NOMO-1 treated with dmso at 0.1 percent for 144 hours (cell line): ENCODE results near the gene RNF13.
"Not testable (repeated sequence)": the region's sequence is repeated elsewhere in the genome, so short reads cannot be mapped to it uniquely, and the experiment has no call there.

Experiments used
- DNase-seq: peaks from one replicate; lab custom pipeline; 2025; ENCODE audit not compliant: unreplicated experiment; lab: John Stamatoyannopoulos, UW

The RNF13 gene

DNA sequence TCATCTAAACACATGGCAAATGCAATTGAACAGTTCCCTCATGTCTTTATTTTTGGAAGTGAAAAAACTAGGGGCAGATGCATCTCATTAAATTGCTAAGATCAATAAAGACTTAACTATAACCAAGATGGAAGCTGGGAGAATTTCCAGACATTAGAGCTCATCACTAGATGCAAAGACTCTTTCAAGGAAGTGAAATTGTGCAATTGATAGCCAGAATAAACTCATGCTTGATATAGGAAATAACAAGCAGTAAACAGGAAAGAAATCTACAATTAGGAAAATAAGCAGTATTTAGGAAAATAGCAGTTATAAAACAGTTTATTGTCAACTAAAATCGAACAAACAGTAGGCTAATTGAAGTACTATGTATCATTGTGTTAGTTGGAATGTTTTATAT lies 11.8 kb upstream of the RNF13 start:
- DNase-seq = no peak

DNA sequence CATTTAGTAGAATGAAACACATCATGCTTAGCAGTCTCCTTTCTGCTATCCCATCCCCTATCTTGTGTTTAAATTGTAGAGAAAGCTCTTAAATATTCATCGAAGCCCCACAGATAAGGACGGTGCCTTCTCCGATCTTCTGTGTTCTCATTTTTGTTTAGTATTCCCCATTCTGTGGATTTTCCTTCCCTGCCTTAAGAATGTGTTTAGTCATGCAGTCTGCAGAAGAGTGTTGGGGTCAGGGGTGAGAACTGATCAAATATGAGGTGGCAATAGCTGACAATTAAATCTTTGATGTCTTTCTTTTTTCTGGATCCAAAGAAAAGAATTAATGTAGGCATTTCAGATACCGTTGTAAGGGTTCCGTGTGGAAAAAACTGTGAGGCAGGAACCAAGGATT lies 11.4 kb upstream of the RNF13 start:
- DNase-seq = no peak

DNA sequence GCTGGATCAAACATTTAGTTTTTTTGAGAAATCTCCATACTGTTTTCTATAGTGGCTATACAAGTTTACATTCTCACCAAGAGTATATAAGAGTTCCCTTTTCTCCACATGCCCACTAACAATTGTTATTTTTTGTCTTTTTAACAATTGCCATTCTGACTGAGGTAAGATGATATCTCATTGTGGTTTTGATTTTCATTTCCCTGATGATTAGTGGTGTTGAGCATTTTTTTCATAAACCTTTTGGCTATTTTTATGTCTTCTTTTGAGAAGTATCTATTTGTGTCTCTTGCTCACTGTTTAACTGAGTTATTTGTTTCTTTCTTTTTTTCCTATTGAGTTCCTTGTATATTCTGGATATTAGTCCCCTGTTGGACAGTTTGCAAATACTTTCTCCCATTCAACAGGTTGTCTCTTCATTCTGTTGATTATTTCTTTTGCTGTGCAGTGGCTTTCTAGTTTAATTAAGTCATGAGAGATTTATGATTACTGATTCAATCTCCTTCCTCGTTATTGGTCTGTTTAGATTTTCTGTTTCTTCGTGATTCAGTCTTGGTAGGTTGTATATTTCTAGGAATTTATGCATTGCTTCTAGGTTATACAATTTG lies 6.7 kb upstream of the RNF13 start:
- DNase-seq = no peak

DNA sequence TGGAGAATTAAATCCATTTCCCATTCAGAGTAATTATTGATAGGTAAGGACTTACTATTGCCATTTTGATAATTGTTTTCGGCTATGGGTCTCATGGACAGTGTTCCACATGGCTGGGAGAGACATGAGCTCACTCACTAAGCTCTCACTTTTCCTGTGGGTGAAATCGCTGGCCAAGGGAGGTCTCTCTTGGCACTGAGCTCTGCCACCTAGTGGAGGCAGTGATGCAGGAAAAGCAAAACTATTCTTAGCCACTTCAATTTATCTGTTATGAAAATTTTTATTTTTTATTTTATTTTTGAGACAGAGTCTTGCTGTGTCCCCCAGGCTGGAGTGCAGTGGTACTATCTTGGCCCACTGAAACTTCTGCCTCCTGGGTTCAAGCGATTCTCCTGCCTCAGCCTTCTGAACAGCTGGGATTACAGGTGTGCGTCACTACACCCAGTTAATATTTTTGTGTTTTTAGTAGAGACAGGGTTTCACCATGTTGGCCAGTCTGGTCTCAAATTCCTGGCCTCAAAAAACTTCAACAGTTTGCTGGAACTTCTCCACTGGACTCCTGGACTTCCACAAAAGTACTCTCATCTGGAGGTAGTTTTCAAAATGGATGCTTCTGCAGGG lies 4.7 kb upstream of the RNF13 start:
- peak; percentile 27 for DNase-seq

DNA sequence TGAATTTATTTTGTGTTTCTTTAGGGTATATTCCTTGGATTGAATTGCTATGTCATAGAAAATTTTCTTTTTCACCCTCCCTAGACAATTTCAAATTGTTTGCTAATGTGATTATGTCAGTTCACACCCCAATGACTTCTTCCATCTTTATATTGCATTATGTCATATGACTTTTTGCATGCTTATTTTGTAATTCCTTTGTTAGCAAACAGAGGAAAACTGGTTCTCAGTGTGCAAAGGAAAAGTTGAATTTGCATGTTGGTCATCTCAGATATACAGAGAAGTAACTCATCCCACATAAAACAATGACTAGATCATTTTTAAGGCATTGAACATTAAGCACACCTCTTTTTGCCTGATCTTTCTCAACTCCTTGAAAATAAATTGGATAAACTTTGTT lies 3.3 kb upstream of the RNF13 start:
- no peak for DNase-seq

DNA sequence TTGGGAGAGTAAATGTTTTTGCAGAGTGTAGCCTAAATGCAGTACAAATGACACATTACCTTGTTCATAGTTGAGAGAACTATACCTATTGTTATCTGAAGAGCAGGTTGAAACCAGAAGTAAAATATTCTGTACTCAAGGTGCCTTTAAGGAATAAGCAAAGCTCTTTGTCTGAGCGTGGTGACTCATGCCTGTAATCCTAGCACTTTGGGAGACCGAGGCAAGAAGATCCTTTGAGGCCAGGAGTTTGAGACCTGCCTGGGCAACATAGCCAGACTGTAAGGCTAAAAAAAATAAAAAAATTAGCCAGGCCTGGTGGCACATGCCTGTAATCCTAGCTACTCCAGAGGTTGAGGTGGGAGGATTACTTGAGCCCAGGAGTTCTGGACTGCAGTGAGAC lies 2.2 kb upstream of the RNF13 start:
- no peak for DNase-seq

DNA sequence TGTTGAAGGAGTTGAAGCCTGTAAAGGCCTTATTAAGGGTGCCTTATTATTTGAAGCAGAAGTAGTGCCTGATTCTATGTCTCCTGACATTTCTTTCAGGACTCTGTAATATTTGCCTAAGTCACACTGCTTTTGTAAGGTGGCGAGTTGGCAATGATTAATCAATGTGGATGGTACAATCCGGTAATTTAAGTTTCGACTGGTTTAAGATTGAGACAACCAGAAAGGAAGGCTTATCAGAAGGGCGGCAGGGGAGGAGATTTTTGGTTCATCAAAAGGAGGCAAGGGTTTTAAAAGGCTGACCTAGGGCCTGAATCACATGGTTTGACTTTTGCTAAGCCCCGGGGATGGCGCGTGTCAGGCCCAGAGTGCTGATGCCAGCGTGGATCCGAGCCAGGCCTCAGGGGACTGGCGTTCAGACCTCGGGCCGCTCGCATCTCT lies 830 bp upstream of the RNF13 start:
- DNase-seq = no peak

DNA sequence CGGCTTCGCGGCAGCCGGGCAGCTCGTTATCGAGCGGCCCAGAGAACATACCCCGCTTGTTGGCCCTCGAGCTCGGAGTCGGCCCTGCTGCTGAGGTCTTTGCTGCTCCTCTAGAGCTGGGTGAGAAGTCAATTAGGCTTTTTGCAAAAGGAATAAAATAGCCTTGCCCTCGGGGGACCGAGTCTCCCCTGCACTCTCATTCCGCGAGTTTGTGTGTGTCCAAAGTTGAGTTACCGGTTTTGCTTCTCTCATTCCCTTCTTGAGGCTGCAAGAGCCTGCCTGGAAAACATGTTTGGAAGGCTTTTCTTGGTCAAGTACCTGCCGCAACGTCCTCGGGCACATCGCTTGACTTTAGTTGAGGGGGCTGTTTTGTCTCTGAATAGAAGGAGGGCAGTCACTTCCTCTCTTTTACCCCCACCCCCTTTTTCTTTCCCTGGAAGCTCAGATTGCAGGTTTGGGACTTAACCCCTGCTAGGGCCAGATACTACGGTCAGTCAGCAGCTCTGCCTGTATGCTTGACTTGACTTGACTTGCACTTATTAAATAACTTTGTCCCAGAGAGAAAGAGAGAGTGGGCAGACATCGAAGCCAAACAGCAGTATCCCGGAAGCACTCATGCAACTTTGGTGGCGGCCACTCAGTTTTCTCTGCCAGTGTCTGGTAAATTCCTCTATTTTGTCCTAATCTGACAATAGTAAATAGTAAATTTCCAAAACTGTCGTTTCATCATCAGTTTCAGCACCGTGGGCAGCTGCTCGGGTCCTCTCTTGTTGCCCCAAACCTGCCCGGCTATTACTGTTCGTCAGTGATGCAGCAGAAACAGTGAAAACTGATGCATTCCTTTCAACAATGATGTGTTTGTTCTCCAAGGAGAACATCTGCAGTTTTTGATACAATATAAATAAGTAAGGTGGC lies 609 bp downstream of the RNF13 start:
- DNase-seq = peak; percentile 12

DNA sequence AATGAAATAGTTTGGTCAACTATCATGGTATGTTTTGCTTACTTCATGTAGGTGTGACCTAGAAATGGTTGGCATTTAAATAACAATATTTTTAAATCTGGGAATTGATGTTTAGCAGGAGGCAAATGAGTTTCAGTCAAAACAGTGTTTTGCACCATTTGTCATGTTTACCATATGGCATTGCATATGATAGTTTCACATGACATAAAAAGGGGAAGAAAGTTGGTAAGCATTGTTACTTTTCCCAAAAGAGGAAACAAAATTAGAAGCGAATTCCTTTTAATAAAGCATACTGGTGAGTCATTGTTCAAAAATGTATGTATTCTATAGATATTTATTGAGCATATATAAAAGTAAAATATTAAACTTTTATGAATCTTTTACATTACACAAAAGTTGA lies 2.3 kb downstream of the RNF13 start:
- peak; percentile 42 for DNase-seq

DNA sequence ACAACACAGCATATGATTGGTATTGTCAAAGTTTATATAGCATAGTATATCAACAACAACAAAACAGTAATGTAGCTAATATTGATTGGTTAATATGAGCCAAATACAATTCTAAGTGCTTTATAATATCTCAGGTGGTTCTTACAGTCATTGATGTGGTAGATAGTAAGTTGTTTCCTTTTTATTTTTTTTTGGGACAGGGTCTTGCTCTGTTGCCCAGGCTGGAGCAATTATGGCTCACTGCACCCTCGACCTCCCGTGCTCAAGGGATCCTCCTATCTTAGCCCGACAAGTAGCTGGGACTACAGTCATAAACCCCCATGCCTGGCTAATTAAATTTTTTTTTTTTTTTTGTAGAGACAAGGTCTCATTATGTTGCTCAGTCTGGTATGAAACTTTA lies 2.7 kb downstream of the RNF13 start:
- no peak for DNase-seq

DNA sequence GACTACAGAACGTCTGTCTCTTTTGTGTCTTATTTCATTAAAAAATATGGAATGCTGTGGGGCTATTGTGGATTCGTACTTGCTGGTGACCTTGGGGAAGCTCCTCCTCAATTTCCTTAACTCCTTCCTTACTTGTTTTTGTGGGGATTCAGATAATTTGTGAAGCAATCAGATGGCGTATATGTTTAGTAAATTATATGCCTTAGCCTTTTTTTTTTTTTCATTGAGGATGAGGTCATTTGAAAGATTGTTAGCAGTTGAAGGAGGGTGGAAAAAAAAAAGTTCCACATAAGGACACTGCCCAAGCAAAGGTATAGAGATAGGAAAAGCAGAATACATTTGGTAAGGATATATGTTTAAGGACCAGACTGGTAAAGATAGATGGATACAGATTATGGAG lies 3.3 kb downstream of the RNF13 start:
- no peak for DNase-seq

DNA sequence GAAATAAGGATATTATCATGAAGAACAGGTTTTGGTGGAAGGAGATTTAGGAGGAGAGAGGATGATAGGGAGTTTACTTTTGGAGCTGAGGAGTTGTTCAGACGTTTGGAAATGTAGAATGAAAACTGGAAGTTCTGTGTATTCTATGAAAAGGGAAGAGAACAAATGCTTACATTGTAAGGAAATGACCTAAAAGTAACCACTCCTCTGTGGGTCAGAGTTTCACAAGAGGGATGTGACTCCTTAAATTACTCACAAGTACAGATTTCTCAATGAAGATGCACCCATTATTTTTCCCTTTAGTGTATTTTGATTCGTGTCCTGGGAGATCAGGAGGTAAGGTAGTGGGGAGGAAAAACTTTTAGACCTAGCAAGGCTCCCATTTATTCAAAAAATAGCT lies 4.0 kb downstream of the RNF13 start:
- peak; percentile 69 for DNase-seq

DNA sequence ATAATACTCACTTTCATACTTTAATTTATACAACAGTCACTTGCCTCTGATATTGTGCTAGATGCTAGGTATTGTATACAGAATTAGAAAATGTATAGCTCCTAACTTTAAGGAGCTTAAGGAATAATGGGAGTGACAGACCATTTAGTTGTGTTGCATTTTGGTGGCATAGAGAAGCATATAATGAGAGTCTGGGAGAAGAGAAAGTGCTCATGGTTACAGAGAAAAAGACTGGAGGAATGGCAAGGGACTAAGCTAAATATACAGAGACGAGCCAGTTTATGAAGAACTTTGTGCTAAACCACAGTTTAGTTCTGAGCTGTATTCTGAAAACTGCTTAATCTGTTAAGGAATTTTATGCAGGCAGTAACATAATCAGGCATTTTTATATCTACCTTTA lies 6.4 kb downstream of the RNF13 start:
- DNase-seq = no peak

DNA sequence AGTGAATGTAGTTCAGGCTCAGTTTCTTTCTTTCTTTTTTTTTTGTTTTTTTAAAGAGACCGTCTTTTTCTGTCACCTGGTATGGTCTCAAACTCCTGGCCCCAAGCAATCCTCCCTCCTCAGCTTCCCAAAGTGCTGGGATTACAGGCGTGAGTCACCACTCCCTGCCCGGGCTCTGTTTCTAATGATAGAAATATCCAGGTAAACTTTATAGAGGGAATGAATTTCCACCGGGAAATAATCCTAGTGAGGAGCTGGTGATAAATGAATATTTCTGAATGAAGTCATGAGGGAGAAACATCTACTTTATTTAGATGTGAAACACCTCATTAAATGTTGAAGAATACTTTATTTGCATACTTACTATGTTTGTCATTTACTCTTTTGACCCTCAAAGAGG lies 7.2 kb downstream of the RNF13 start:
- DNase-seq = no peak

DNA sequence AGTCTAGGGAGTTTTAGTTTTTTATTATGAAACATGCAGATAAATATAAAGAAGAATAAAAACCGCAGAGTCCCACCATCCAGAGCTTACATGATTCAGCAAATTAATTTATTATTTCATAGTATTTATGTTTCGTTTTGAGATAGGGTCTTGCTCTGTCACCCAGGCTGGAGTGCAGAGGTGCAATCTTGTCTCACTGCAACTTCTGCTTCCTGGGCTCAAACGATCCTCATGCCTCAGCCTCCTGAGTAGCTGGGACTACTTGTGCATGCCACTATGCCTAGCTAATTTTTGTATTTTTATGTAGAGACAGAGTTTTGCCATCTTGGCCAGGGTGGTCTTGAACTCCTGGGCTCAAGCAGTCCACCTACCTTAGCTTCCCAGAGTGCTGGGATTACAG lies 13.6 kb downstream of the RNF13 start:
- DNase-seq = no peak

DNA sequence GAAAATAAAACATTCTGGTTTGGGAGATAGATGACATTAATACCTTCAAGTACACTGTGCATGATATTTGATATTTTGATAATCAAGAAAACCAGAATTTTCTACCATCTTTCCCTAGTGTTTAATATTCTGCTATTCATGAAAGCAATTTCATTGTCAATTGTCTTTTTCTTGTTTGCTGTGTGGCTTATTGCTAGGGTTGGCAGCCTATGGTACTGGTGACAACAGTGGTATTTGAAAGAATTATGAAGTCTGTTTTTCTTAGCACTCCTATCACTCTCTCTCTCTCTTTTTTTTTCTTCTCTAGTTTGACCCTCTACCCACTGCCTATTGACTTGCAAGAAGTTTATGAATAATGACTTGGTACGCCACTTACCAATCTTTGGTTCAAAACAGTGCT lies 15.4 kb downstream of the RNF13 start:
- DNase-seq = no peak

DNA sequence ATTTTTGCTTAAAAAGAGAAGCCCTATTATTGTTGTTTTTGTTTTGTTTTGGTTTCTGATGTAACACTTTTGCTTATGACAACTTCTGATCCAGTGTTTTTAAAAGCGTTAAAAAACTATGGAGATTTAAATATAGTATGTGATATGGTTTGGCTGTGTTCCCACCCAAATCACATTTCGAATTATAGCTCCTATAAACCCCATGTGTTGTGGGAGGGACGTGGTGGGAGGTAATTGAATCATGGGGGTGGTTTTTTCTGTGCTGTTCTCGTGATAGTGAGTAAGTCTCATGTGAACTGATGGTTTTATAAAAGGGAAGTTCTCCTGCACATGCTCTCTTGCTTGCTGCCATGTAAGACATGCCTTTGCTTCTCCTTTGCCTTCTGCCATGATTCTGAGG lies 16.6 kb downstream of the RNF13 start:
- not testable (repeated sequence) for DNase-seq

DNA sequence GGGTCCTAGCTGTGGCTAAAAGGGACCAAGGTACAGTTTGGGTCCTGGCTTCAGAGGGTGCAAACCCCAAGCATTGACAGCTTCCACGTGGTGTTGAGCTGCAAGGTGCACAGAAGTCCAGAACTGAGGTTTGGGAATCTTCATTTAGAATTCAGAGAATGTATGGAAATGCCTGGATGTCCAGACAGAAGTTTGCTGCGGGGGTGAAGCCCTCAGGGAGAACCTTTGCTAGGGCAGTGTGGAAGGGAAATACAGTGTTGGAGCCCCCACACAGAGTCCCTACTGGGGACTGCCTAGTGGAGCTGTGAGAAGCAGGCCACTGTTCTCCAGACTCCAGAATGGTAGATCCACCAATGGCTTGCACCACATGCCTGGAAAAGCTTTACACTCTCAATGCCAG lies 17.9 kb downstream of the RNF13 start:
- DNase-seq = no peak

DNA sequence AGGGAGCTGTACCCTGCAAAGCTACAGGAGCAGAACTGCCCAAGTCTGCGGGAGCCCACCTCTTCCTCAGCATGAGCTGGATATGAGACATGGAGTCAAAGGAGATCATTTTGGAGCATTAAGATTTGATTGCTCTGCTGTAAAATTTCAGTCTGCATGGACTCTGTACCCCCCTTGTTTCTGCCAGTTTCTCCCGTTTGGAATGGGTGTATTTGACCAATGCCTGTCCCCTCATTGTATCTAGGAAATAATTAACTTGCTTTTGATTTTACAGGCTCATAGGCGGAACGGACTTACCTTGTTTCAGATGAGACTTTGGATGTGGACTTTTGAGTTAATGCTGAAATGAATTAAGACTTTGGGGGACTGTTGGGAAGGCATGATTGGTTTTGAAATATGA lies 18.3 kb downstream of the RNF13 start:
- no peak for DNase-seq

DNA sequence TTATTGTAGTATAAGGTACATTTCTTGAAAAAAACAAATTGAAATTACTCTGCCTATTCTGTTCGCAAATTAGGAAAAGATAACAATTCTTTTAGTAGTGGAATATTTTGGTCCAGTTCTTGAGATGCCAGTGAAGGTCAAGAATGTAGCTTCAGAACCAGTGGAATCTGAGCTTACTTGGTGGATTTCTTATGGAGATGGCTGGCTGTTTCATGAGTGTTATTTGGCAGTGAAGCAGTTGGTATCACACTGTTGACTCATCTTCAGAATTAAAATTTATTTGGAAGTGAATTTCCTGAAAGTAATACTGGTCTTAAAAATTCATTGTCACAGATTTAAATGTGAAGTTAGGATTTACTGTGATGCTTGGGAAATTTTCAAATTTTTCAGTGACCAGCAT lies 19.1 kb downstream of the RNF13 start:
- DNase-seq = no peak

DNA sequence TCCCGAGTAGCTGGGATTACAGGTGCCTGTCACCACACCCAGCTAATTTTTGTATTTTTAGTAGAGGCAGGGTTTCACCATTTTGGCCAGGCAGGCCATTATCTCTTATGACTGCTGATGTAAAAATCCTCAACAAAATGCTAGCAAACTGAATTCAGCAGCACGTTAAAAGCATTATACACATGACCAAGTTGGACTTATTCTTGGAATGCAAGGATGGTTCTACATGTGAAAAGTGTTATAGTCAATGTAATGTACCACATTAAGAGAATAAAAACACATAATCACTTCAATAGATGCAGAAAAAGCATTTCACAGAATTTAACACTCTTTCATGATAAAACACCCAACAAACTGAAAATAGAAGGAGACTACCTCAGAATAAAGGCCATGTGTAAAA lies 20.2 kb downstream of the RNF13 start:
- no peak for DNase-seq

DNA sequence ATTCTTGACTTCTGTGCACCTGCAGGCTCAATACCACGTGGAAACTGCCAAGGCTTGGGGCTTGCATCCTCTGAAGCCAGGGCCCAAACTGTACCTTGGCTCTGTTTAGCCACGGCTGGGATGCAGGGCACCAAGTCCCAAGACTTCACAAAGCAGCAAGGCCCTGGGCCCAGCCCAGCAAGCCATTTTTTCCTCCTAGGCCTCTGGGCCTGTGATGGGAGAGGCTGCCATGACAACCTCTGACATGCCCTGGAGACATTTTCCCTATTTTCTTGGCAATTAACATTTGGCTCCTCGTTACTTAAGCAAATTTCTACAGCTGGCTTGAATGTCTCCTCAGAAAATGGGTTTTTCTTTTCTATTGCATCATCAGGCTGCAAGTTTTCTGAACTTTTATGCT lies 25.5 kb downstream of the RNF13 start:
- not testable (repeated sequence) for DNase-seq
